Measurements from ENCODE around the gene RUNDC3A.

GRCh38 chr17:44307387-44308186 is 814 bp upstream of the RUNDC3A start:
- TF ChIP-seq SMAD4 (CRISPR knock-in tag; IDR thresholded peaks at IDR 0.05) (no peak), CTCF (IDR thresholded peaks at IDR 0.05) (no peak), USF2 (CRISPR knock-in tag; IDR thresholded peaks at IDR 0.05) (no peak), USF1 (CRISPR knock-in tag; IDR thresholded peaks at IDR 0.05) (no peak)
- TF ChIP-seq, protein P1, sequence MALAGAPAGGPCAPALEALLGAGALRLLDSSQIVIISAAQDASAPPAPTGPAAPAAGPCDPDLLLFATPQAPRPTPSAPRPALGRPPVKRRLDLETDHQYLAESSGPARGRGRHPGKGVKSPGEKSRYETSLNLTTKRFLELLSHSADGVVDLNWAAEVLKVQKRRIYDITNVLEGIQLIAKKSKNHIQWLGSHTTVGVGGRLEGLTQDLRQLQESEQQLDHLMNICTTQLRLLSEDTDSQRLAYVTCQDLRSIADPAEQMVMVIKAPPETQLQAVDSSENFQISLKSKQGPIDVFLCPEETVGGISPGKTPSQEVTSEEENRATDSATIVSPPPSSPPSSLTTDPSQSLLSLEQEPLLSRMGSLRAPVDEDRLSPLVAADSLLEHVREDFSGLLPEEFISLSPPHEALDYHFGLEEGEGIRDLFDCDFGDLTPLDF (CRISPR knock-in tag; IDR thresholded peaks at IDR 0.05): no peak
- TF ChIP-seq, protein P2, sequence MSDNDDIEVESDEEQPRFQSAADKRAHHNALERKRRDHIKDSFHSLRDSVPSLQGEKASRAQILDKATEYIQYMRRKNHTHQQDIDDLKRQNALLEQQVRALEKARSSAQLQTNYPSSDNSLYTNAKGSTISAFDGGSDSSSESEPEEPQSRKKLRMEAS (CRISPR knock-in tag; IDR thresholded peaks at IDR 0.05): no peak
- TF ChIP-seq, protein P3, sequence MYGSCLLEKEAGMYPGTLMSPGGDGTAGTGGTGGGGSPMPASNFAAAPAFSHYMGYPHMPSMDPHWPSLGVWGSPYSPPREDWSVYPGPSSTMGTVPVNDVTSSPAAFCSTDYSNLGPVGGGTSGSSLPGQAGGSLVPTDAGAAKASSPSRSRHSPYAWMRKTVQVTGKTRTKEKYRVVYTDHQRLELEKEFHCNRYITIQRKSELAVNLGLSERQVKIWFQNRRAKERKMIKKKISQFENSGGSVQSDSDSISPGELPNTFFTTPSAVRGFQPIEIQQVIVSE (CRISPR knock-in tag; IDR thresholded peaks at IDR 0.05; ENCODE audit: borderline replicate concordance): no peak
- TF ChIP-seq, protein P4, sequence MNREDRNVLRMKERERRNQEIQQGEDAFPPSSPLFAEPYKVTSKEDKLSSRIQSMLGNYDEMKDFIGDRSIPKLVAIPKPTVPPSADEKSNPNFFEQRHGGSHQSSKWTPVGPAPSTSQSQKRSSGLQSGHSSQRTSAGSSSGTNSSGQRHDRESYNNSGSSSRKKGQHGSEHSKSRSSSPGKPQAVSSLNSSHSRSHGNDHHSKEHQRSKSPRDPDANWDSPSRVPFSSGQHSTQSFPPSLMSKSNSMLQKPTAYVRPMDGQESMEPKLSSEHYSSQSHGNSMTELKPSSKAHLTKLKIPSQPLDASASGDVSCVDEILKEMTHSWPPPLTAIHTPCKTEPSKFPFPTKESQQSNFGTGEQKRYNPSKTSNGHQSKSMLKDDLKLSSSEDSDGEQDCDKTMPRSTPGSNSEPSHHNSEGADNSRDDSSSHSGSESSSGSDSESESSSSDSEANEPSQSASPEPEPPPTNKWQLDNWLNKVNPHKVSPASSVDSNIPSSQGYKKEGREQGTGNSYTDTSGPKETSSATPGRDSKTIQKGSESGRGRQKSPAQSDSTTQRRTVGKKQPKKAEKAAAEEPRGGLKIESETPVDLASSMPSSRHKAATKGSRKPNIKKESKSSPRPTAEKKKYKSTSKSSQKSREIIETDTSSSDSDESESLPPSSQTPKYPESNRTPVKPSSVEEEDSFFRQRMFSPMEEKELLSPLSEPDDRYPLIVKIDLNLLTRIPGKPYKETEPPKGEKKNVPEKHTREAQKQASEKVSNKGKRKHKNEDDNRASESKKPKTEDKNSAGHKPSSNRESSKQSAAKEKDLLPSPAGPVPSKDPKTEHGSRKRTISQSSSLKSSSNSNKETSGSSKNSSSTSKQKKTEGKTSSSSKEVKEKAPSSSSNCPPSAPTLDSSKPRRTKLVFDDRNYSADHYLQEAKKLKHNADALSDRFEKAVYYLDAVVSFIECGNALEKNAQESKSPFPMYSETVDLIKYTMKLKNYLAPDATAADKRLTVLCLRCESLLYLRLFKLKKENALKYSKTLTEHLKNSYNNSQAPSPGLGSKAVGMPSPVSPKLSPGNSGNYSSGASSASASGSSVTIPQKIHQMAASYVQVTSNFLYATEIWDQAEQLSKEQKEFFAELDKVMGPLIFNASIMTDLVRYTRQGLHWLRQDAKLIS (CRISPR knock-in tag; IDR thresholded peaks at IDR 0.05; ENCODE audit: borderline replicate concordance): no peak

All from WTC11 (cell line).